Activated CD4-positive, alpha-beta memory T cell treated with anti-CD3 and anti-CD28 coated beads, Interleukin-2, amount 10 ng/mL, durations not matched to agents 7 days and 5 days (primary cell): Measurements from ENCODE around the gene STARD3. TPM values are rescaled to one million over a fixed set of nuclear protein-coding genes. Genes with fewer than 3 reads are reported as not detected.

Experiments used
- CTCF ChIA-PET: fragments of 350-600 bp; sonication (Branson Sonifier 250); formaldehyde crosslinking; loops from one replicate; lab custom pipeline; 2021; ENCODE audit warnings: antibody characterized with exemption, inconsistent platforms; lab: Charles Lee
- POLR2A ChIA-PET: fragments of 350-600 bp; sonication (Branson Sonifier 250); formaldehyde crosslinking; loops from one replicate; lab custom pipeline; 2021; ENCODE audit warnings: antibody characterized with exemption; lab: Charles Lee
- DNase-seq: peaks from one replicate; pipeline ENCODE4 v3.0.0-alpha.2; 2020
- H3K27ac Mint-ChIP-seq: one replicate; pipeline ENCODE4 v1.8.0; 2021; ENCODE audit warnings: mild to moderate bottlenecking, mixed read lengths
- H3K27me3 Mint-ChIP-seq: one replicate; pipeline ENCODE4 v1.8.0; 2021; ENCODE audit warnings: mixed read lengths
- H3K36me3 Mint-ChIP-seq: one replicate; pipeline ENCODE4 v1.8.0; 2021; ENCODE audit warnings: low read depth, mixed read lengths
- H3K4me1 Mint-ChIP-seq: one replicate; pipeline ENCODE4 v1.8.0; 2021; ENCODE audit warnings: mixed read lengths
- H3K4me3 Mint-ChIP-seq: one replicate; pipeline ENCODE4 v1.8.0; 2021; ENCODE audit warnings: mild to moderate bottlenecking, mixed read lengths
- H3K9me3 Mint-ChIP-seq: one replicate; pipeline ENCODE4 v1.8.0; 2021; ENCODE audit warnings: mixed read lengths
- total RNA-seq, 2 experiments: library from RNA; stranded (reverse); gene quantifications; one replicate each; pipeline ENCODE4 v1.2.3, GENCODE V29; 2021

Gene STARD3
- total RNA-seq, 2 experiments from 2014 or later = 72.0 to 73.7 TPM

DNA sequence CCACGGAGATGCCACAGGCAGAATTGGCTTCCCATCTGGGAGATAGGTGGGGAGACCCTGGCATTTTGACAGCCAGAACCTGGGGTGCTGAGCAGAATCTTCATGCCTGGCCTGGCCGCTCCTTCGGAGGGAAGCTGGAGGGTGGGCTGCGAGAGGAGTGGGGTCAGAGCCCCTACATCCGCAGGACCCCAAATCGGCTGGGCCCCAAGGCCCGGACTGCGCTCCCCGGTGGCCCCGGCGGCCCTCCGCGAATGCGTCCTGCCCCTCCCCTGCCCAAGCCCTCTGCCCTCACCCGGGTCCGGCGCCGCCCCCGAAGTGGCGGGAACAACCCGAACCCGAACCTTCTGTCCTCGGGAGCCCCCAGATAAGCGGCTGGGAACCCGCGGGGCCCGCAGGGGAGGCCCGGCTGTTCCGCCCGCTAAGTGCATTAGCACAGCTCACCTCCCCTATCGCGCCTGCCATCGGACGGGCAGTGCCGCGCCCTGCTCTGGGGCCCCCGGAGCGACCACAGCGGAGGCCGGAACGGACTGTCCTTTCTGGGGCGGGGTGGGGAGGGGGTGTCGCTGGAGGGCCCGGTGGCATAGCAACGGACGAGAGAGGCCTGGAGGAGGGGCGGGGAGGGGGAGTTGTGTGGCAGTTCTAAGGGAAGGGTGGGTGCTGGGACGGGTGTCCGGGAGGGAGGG lies 30.5 kb downstream of the STARD3 start:
- Mint-ChIP-seq H3K4me1 (peaks cover 6% of the 10 kb centered on the region), H3K27ac (no peak overlapping the region), H3K4me3 (no peak overlapping the region), H3K9me3 (no peaks in the 10 kb centered on the region), H3K27me3 (peaks cover 34% of the 10 kb centered on the region), H3K36me3 (no peaks in the 10 kb centered on the region)
- DNase-seq = no peak
- POLR2A ChIA-PET = interaction anchor here (0.7 to 2.1 kb wide), 5 partner anchors 9 to 63 kb away, joined by 3 to 14 read pairs (median 4); partner anchors contain the start of genes MIEN1 and PGAP3
- CTCF ChIA-PET = interaction anchor here (1.3 to 1.8 kb wide), 7 partner anchors 12 to 63 kb away, joined by 4 to 16 read pairs (median 9); partner anchors contain the start of gene MIEN1

DNA sequence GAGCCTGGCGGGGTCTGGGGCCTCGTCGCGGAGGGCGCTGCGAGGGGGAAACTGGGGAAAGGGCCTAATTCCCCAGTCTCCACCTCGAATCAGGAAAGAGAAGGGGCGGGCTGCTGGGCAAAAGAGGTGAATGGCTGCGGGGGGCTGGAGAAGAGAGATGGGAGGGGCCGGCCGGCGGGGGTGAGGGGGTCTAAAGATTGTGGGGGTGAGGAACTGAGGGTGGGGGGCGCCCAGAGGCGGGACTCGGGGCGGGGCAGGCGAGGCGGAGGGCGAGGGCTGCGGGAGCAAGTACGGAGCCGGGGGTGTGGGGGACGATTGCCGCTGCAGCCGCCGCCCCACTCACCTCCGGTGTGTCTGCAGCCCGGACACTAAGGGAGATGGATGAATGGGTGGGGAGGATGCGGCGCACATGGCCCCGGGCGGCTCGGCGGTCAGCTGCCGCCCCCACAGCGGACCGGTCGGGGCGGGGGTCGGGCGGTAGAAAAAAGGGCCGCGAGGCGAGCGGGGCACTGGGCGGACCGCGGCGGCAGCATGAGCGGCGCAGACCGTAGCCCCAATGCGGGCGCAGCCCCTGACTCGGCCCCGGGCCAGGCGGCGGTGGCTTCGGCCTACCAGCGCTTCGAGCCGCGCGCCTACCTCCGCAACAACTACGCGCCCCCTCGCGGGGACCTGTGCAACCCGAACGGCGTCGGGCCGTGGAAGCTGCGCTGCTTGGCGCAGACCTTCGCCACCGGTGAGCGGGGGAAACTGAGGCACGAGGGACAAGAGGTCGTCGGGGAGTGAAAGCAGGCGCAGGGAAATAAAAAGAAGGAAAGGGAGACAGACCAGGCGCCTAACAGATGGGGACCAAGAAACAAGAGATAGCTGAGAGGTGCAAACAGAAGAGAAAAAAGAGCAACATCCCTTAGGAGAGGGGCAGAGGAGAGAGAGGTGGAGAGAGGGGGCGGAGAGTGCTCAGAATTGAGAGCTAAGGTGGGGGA lies 31.3 kb downstream of the STARD3 start, which contains the start of gene PNMT:
Gene PNMT (plus strand): TSS at position 509 of the 980 bp plus-strand sequence. CDS start 23 bp downstream, at position 532.
- H3K4me3 Mint-ChIP-seq = peak within 1 kb of the TSS; percentile 27
- ChIA-PET CTCF (interaction anchor here (0.5 to 2.0 kb wide), 18 partner anchors 9 to 202 kb away, joined by 3 to 16 read pairs (median 4); partner anchors contain the start of genes MIEN1 and PGAP3), POLR2A (interaction anchor here (1.0 to 3.7 kb wide), 6 partner anchors 11 to 62 kb away, joined by 3 to 18 read pairs (median 4); partner anchors contain the start of genes MIEN1 and PGAP3)
- no peak within 1 kb of the TSS for H3K27ac Mint-ChIP-seq
- no peaks in the 10 kb centered on the region for H3K9me3 Mint-ChIP-seq
- peaks cover 6% of the 10 kb centered on the region for H3K4me1 Mint-ChIP-seq
- H3K36me3 Mint-ChIP-seq = no peaks in the 10 kb centered on the region
- DNase-seq = peak; percentile 70
- peaks cover 34% of the 10 kb centered on the region for H3K27me3 Mint-ChIP-seq

DNA sequence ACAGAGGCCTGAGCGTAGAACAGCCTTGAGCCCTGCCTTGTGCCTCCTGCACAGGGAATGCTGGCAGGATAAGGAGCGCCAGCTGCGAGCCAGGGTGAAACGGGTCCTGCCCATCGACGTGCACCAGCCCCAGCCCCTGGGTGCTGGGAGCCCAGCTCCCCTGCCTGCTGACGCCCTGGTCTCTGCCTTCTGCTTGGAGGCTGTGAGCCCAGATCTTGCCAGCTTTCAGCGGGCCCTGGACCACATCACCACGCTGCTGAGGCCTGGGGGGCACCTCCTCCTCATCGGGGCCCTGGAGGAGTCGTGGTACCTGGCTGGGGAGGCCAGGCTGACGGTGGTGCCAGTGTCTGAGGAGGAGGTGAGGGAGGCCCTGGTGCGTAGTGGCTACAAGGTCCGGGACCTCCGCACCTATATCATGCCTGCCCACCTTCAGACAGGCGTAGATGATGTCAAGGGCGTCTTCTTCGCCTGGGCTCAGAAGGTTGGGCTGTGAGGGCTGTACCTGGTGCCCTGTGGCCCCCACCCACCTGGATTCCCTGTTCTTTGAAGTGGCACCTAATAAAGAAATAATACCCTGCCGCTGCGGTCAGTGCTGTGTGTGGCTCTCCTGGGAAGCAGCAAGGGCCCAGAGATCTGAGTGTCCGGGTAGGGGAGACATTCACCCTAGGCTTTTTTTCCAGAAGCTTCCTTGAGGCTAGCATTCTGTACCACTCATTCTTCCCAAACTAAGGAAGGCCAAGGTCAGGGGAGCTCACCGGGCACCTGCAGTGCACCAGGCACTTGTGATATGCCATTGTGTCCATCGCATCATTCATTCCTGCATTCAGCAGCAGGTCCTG lies 33.2 kb downstream of the STARD3 start:
- DNase-seq = no peak
- POLR2A ChIA-PET = interaction anchor here (1.1 to 3.7 kb wide), 4 partner anchors 10 to 32 kb away, joined by 3 to 18 read pairs (median 6); partner anchors contain the start of gene PGAP3
- Mint-ChIP-seq H3K4me1 (peaks cover 7% of the 10 kb centered on the region), H3K27me3 (peaks cover 34% of the 10 kb centered on the region), H3K36me3 (no peaks in the 10 kb centered on the region), H3K4me3 (no peak overlapping the region), H3K9me3 (no peaks in the 10 kb centered on the region), H3K27ac (no peak overlapping the region)
- CTCF ChIA-PET = interaction anchor here (0.6 to 3.5 kb wide), 10 partner anchors 14 to 594 kb away, joined by 3 to 22 read pairs (median 3); partner anchors contain the start of gene PGAP3

DNA sequence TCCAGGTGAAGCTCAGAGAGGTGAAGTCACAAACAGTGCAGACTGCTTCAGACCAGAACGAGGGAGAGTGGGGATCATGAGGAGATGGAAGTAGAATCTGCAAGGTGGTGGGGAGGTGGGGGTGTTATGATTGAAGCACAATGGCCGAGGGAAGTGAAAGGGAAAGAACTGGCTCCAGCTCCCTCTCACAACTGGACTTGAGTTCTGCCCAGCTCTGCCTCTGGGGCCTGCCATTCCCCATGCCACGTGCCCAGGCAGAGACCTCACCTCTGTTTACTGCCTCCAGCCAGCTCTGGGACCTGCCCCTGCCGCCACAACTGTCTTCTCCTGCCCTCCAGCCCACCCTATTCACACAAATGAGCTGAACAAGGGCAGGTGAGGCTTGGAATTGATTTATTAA lies 33.8 kb downstream of the STARD3 start:
- Mint-ChIP-seq H3K36me3 (no peaks in the 10 kb centered on the region), H3K4me3 (no peak overlapping the region), H3K4me1 (peaks cover 13% of the 10 kb centered on the region), H3K27ac (no peak overlapping the region), H3K9me3 (no peaks in the 10 kb centered on the region), H3K27me3 (peaks cover 32% of the 10 kb centered on the region)
- ChIA-PET POLR2A (interaction anchor here (1.0 to 3.7 kb wide), 4 partner anchors 9 to 58 kb away, joined by 3 to 18 read pairs (median 6); partner anchors contain the start of gene PGAP3), CTCF (interaction anchor here (0.6 to 3.5 kb wide), 10 partner anchors 9 to 593 kb away, joined by 3 to 22 read pairs (median 3); partner anchors contain the start of gene PGAP3)
- DNase-seq = no peak

DNA sequence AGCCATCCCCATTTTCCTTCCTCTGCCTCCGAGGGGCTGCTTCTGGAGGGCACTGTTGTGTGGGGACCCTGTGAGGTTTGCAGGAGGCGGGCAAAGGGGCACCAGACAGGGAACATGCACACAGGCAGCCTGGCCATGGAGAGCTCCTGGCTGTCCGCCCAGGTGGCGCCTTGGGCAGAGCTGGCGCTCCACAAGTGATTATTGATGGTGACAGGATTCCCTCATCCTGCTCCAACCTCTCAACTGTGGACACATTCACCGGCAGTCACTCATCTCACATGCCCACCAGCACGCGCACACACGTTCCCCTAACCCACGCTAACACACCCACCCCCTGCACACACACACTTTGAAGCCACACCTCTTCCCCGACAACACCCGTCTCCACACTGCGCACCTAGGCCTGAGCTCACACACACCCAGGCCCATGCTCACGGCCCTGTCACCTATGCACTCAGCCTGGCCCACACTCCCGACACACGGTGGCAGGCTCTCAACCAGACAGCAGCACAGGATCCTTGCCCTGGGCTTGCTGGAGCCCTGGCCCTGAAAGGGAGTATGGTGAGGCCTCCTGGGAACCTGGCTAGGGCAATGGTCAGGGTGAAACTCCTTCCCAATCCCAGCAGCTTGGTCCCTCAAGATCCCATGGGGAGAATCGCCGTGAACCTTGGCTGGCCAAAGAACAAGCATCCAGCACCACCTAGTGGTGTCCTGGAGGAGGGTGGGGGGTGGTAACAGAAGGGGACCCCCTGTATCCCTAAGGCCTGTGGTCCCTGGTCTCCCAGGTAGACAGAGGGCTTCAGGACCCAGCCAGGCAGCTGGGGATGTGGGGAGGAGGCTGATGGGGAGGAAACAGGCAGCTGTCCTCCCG lies 34.9 kb downstream of the STARD3 start:
- Mint-ChIP-seq H3K9me3 (no peaks in the 10 kb centered on the region), H3K27me3 (peaks cover 24% of the 10 kb centered on the region), H3K4me3 (no peak overlapping the region), H3K36me3 (no peaks in the 10 kb centered on the region), H3K27ac (no peak overlapping the region), H3K4me1 (peaks cover 24% of the 10 kb centered on the region)
- DNase-seq = no peak
- POLR2A ChIA-PET = interaction anchor here (0.6 to 3.7 kb wide), 4 partner anchors 8 to 62 kb away, joined by 3 to 18 read pairs (median 6); partner anchors contain the start of gene PGAP3
- CTCF ChIA-PET = interaction anchor here (0.6 to 3.5 kb wide), 9 partner anchors 8 to 251 kb away, joined by 3 to 22 read pairs (median 3); partner anchors contain the start of gene MIEN1

DNA sequence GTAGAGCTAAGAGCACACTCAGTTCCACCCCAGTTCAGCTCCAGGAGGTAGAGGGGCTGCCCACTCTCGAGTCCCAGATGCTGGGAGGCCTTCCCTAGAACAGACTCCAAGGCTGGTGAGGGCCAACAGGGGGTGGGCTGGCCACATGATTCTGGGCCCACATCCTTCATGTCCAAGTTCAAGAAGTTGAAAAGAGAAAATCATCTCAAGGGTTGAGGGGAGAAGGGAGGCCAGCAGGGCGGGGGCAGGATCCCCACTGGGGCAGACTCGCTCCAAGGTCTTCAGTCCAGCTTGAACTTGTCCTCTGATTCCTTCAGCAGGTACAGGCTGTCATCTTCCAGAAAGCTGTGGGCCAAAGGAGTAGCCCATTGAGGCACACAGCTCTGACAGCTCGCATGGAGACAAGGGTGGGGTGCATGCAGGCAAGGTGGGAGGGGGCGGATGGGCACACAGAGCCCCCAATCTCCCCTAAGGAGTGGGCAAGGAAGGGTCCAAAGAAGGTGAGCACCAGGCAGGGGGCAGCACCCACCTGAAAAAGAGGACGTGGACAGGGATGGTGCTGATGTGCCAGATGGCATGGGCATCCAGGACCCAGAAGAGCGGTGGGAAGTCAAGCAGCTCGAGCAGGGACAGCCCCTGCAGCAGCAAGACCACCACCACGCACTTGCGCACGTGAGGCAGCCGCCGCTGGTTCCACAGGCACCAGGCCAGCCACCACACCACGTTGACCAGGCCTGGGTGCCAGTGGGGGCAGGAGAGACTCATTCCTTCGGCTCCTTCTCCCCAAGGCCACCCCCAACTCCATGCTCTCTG lies 35.8 kb downstream of the STARD3 start:
- Mint-ChIP-seq H3K36me3 (peaks cover 4% of the 10 kb centered on the region), H3K4me3 (no peak overlapping the region), H3K9me3 (no peaks in the 10 kb centered on the region), H3K4me1 (peaks cover 33% of the 10 kb centered on the region), H3K27me3 (peaks cover 21% of the 10 kb centered on the region), H3K27ac (no peak overlapping the region)
- POLR2A ChIA-PET = interaction anchor here (0.6 to 8.8 kb wide), 4 partner anchors 9 to 61 kb away, joined by 3 to 71 read pairs (median 6); partner anchors contain the start of gene PGAP3
- DNase-seq = no peak
- CTCF ChIA-PET = interaction anchor here (0.9 to 3.5 kb wide), 4 partner anchors 18 to 250 kb away, joined by 4 to 22 read pairs (median 4); no protein-coding TSS in a partner anchor

DNA sequence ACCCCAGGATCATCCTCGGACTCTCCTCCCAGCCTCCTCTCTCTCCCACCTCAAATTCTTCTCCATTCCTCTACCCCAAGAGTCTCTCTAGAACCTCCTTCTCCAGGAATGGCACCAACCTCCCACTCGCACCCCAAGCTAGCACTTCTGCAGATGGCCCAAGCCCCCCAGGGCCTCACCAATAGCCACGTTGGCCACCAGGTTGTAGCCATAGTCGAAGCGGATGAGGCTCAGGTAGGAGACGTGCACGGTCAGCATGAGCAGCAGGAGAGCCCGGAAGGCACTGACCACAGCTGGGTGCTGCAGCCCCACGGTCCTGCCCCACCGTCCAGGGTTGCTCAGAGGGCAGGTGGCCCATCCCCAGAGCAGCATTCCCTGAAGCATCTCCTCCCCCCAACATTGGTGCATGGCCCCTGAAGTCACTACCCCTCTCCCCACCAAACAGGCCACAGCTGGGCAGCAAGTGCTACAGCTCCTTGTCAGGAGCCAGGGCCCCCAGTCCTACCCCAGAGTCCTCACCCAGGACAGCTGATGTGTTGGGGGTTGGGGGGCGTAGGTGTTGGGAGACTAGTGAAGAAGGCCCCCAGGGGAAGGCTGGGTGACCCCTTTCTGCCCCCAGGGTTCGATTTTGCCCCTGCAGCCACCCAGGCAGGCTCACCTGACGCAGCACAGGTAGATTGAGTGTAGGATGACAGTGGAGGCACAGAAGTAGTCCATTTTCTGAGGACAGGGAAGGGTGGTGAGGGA lies 36.6 kb downstream of the STARD3 start:
- no peak overlapping the region for H3K27ac Mint-ChIP-seq
- ChIA-PET CTCF (interaction anchor here (1.0 kb wide), 1 partner anchor 19 kb away, joined by 4 read pairs; no protein-coding TSS in a partner anchor), POLR2A (interaction anchor here (0.6 to 8.8 kb wide), 3 partner anchors 10 to 61 kb away, joined by 3 to 71 read pairs (median 3); partner anchors contain the start of gene PGAP3)
- DNase-seq = no peak
- peaks cover 39% of the 10 kb centered on the region for H3K4me1 Mint-ChIP-seq
- H3K27me3 Mint-ChIP-seq = peaks cover 16% of the 10 kb centered on the region
- no peak overlapping the region for H3K4me3 Mint-ChIP-seq
- peaks cover 4% of the 10 kb centered on the region for H3K36me3 Mint-ChIP-seq
- no peaks in the 10 kb centered on the region for H3K9me3 Mint-ChIP-seq

DNA sequence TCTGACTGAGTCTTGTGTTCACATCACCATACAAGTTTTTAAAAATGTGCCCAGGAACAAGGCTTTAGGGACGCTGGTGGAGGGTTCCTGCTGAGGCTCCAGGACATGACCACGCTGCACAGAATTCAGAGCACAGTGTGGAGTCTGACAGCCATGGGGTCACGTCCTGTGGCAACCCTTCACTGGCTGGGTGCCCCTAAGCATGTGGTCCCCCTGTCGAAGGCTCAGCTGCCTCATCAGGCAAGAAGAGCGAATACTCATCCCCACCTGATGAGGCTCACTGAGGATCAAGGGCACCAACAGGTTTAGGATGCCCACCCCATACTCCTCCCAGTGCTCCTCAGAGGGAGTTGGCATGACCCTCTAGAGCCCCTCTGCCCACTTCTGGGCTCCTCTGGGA lies 37.2 kb downstream of the STARD3 start:
- POLR2A ChIA-PET = interaction anchor here (8.8 kb wide), 1 partner anchor 14 kb away, joined by 71 read pairs; the partner anchor contains the start of gene PGAP3
- Mint-ChIP-seq H3K27me3 (peaks cover 12% of the 10 kb centered on the region), H3K27ac (no peak overlapping the region), H3K36me3 (peaks cover 4% of the 10 kb centered on the region), H3K4me1 (peaks cover 42% of the 10 kb centered on the region), H3K4me3 (no peak overlapping the region), H3K9me3 (no peaks in the 10 kb centered on the region)
- DNase-seq = no peak
- CTCF ChIA-PET = interaction anchor here (1.0 to 2.4 kb wide), 3 partner anchors 20 to 52 kb away, joined by 4 to 14 read pairs (median 12); no protein-coding TSS in a partner anchor

DNA sequence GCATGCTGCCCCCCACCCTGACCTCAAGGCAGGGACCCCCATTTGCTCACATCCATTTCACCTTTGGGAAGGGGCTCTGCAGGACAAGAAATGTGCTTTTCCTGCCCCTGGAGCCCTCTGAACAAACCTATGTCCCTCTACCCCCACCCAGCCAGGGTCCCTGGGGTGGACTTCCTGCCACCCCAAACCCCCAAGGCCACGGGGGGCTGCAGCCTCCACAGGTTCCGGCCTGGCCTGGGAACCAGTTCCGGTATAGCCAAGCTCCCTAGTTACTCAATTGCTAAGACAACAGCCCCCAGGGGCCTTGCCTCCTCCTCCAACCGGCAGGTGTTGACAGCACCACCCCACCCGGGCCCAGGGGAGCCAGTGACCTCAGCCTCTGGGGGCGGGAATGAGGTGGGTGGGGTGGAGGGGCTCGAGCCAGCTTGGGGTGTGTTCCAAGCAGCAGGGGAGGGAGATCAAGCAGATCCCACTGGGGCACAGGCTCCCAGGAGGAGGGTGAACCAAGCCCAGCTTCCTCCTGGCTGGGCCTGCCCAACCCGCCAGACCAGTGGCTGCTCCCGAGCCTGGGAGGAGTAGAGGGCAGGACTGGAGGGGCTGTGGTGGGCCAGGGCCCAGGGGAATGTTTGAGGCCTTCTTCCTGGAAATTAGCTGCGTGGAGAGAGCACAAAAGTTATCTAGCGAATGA lies 37.9 kb downstream of the STARD3 start:
- no peak overlapping the region for H3K4me3 Mint-ChIP-seq
- ChIA-PET CTCF (interaction anchor here (0.6 to 2.4 kb wide), 6 partner anchors 20 to 128 kb away, joined by 3 to 14 read pairs (median 9); partner anchors contain the start of gene MIEN1), POLR2A (interaction anchor here (0.9 to 8.8 kb wide), 3 partner anchors 8 to 81 kb away, joined by 3 to 71 read pairs (median 14); partner anchors contain the start of gene PGAP3)
- no peak for DNase-seq
- no peaks in the 10 kb centered on the region for H3K9me3 Mint-ChIP-seq
- peak overlapping the region; percentile 61 for H3K27ac Mint-ChIP-seq
- peaks cover 8% of the 10 kb centered on the region for H3K27me3 Mint-ChIP-seq
- peaks cover 49% of the 10 kb centered on the region for H3K4me1 Mint-ChIP-seq
- peaks cover 4% of the 10 kb centered on the region for H3K36me3 Mint-ChIP-seq
